Measurements from ENCODE around the gene B3GNT2. TPM values are rescaled to one million over a fixed set of nuclear protein-coding genes. Genes with fewer than 3 reads are reported as not detected.

The B3GNT2 gene
- total RNA-seq, 1 experiment from 2014 or later, result 50.5 TPM

DNA sequence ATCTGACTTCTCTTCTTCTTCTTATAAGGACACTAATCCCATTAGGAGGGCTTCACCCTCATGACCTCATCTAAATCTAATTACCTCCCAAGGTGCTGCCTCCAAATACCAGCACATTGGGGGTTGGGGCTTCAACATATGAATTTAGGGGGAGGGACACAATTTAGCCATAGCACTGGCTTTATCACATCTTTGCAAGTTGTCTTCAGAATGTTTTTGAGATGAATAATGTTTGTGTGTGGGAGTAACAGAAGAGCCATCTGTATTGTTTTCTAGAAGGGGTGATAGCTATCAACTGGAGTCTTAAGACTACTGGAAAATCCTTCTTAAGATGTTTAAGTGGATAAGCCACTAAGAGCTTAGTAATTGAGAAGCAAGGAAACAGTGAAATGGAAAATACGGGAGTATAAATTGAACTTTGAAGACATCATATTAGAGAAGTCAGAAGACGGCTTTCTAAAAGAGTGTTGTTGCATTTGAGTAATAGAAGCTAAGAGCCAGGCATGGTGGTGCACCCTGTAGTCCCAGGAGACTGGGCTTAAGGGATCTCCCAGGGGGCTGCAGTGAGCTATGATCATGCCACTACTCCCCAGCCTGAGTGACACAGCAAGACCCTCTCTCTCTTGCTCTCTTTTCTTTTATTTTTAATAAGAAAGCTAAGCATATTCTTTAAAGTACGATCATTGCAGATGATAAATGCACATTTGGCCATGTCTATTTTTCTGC, 32.6 kb upstream of the B3GNT2 start:
- H3K4me1 Mint-ChIP-seq (ENCODE audit: low read depth, unreplicated experiment), result no peaks in the 10 kb centered on the region
- POLR2A ChIA-PET, result no interaction called here
- no peaks in the 10 kb centered on the region for H3K27me3 ChIP-seq (replicated peaks; ENCODE audit: control insufficient read depth, insufficient read depth, low read length)
- H3K9me3 Mint-ChIP-seq (ENCODE audit: unreplicated experiment), result no peaks in the 10 kb centered on the region
- H3K4me3 Mint-ChIP-seq (ENCODE audit: unreplicated experiment), result no peak overlapping the region
- no peaks in the 10 kb centered on the region for H3K4me1 ChIP-seq
- intact Hi-C loops (cut with micrococcal nuclease; ENCODE audit: unreplicated experiment), result no loop called here
- H3K27ac Mint-ChIP-seq (ENCODE audit: unreplicated experiment), result no peak overlapping the region
- no peak overlapping the region for H3K4me3 ChIP-seq (ENCODE audit: low read depth, low read length)
- no peaks in the 10 kb centered on the region for H3K9me3 ChIP-seq
- H3K36me3 ChIP-seq (ENCODE audit: control insufficient read depth, insufficient read depth, low read length), result no peaks in the 10 kb centered on the region
- TF ChIP-seq, protein P1, sequence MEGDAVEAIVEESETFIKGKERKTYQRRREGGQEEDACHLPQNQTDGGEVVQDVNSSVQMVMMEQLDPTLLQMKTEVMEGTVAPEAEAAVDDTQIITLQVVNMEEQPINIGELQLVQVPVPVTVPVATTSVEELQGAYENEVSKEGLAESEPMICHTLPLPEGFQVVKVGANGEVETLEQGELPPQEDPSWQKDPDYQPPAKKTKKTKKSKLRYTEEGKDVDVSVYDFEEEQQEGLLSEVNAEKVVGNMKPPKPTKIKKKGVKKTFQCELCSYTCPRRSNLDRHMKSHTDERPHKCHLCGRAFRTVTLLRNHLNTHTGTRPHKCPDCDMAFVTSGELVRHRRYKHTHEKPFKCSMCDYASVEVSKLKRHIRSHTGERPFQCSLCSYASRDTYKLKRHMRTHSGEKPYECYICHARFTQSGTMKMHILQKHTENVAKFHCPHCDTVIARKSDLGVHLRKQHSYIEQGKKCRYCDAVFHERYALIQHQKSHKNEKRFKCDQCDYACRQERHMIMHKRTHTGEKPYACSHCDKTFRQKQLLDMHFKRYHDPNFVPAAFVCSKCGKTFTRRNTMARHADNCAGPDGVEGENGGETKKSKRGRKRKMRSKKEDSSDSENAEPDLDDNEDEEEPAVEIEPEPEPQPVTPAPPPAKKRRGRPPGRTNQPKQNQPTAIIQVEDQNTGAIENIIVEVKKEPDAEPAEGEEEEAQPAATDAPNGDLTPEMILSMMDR (IDR thresholded peaks at IDR 0.05; ENCODE audit: insufficient read depth in 1 of 2, low read depth in 1 of 2, low read length in 1 of 2, severe bottlenecking in 1 of 2, unreplicated experiment in 1 of 2), result no peak
- no peaks in the 10 kb centered on the region for H3K36me3 Mint-ChIP-seq (ENCODE audit: insufficient read depth, unreplicated experiment)
- H3K27me3 Mint-ChIP-seq (ENCODE audit: insufficient read depth, unreplicated experiment), result no peaks in the 10 kb centered on the region
- CTCF ChIA-PET, result no interaction called here
- no TSS peak for BruUV-seq (replicated peaks)
- no peak for DNase-seq

DNA sequence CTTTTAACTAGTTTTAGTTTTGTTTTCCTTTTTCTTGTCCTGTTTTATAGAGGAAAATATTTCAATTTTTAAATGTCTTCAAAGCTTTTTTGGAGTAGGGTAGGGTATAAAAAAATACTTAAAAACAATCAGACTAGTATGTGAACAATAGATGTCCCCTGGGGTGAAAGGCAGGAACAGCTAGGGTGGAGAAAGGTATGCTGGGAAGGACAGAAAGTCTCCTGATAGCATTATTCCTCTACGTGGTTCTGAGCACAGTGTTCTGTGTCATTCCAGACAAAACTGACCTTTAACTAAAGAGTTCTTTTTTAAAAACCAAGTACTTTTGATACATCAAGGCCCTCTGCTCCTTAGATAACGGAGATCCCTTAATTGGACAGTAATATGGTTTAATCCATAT, 32.1 kb upstream of the B3GNT2 start:
- H3K9me3 Mint-ChIP-seq (ENCODE audit: unreplicated experiment), result no peaks in the 10 kb centered on the region
- Histone ChIP-seq H3K27me3 (replicated peaks; ENCODE audit: control insufficient read depth, insufficient read depth, low read length) (no peaks in the 10 kb centered on the region), H3K9me3 (no peaks in the 10 kb centered on the region), H3K36me3 (ENCODE audit: control insufficient read depth, insufficient read depth, low read length) (no peaks in the 10 kb centered on the region), H3K4me1 (no peaks in the 10 kb centered on the region), H3K4me3 (ENCODE audit: low read depth, low read length) (no peak overlapping the region)
- intact Hi-C loops (cut with micrococcal nuclease; ENCODE audit: unreplicated experiment), result no loop called here
- H3K4me3 Mint-ChIP-seq (ENCODE audit: unreplicated experiment), result no peak overlapping the region
- DNase-seq, result no peak
- POLR2A ChIA-PET, result no interaction called here
- CTCF ChIA-PET, result no interaction called here
- H3K27ac Mint-ChIP-seq (ENCODE audit: unreplicated experiment), result no peak overlapping the region
- H3K36me3 Mint-ChIP-seq (ENCODE audit: insufficient read depth, unreplicated experiment), result no peaks in the 10 kb centered on the region
- H3K4me1 Mint-ChIP-seq (ENCODE audit: low read depth, unreplicated experiment), result no peaks in the 10 kb centered on the region
- H3K27me3 Mint-ChIP-seq (ENCODE audit: insufficient read depth, unreplicated experiment), result no peaks in the 10 kb centered on the region
- TF ChIP-seq, protein P1 (IDR thresholded peaks at IDR 0.05; ENCODE audit: insufficient read depth in 1 of 2, low read depth in 1 of 2, low read length in 1 of 2, severe bottlenecking in 1 of 2, unreplicated experiment in 1 of 2), result no peak
- no TSS peak for BruUV-seq (replicated peaks)

DNA sequence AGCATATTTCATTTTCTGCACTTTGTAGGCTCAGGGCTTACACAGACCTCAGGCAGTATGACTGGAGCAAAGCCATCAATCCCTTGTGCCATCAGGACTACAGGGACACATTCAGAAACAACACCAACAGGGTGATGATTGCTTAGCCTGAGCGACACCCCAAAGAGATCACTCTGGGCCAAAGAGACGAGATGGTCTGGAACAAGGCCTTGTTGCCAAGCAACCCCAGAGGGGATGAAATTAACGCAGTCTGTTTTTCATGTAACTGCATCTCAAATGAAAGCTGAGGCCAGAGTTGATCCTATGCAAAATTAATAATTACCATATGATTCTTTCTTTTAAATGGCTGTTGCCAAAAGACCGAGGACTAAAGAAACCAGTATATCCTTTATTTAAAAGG, 20.2 kb upstream of the B3GNT2 start:
- Histone ChIP-seq H3K9me3 (no peaks in the 10 kb centered on the region), H3K27me3 (replicated peaks; ENCODE audit: control insufficient read depth, insufficient read depth, low read length) (no peaks in the 10 kb centered on the region), H3K36me3 (ENCODE audit: control insufficient read depth, insufficient read depth, low read length) (no peaks in the 10 kb centered on the region), H3K4me1 (no peaks in the 10 kb centered on the region), H3K4me3 (ENCODE audit: low read depth, low read length) (no peak overlapping the region)
- TF ChIP-seq, protein P1 (IDR thresholded peaks at IDR 0.05; ENCODE audit: insufficient read depth in 1 of 2, low read depth in 1 of 2, low read length in 1 of 2, severe bottlenecking in 1 of 2, unreplicated experiment in 1 of 2), result no peak
- CTCF ChIA-PET, result no interaction called here
- no TSS peak for BruUV-seq (replicated peaks)
- no peaks in the 10 kb centered on the region for H3K27me3 Mint-ChIP-seq (ENCODE audit: insufficient read depth, unreplicated experiment)
- POLR2A ChIA-PET, result no interaction called here
- H3K4me3 Mint-ChIP-seq (ENCODE audit: unreplicated experiment), result no peak overlapping the region
- H3K36me3 Mint-ChIP-seq (ENCODE audit: insufficient read depth, unreplicated experiment), result no peaks in the 10 kb centered on the region
- no peaks in the 10 kb centered on the region for H3K9me3 Mint-ChIP-seq (ENCODE audit: unreplicated experiment)
- no peak overlapping the region for H3K27ac Mint-ChIP-seq (ENCODE audit: unreplicated experiment)
- DNase-seq, result no peak
- intact Hi-C loops (cut with micrococcal nuclease; ENCODE audit: unreplicated experiment), result no loop called here
- no peaks in the 10 kb centered on the region for H3K4me1 Mint-ChIP-seq (ENCODE audit: low read depth, unreplicated experiment)
